ENCODE measurements around the gene ADGRF3.

DNA sequence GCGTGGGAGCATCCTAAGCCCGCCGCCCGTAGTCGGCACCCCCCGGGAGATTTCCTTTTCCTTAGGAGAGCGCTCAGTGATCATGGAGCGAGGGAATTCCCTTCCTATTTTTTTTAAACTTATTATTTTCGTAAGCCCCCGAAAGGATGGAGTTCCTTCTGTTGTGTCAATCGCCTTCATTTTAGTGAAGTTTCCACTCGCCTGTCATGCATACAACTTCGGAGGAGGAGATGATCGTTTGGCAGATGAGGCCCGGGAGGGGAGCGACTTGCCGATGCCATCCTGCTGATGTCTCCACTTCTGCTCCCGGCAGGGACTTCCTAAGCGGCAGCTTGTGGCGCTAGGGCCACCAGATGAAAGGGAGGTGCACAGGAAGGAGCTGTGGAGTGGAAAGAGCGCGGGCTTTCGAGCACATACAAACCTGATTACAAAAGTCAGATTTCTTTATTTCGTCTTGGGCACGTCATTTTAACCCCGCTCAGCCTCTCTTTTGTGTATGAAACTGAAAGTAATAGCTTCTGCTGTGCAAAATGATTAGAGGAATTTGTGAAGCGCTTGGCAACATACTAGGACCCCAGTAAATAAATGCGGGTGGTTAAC lies at the start of gene ADGRF3:
- TF ChIP-seq, protein P1, sequence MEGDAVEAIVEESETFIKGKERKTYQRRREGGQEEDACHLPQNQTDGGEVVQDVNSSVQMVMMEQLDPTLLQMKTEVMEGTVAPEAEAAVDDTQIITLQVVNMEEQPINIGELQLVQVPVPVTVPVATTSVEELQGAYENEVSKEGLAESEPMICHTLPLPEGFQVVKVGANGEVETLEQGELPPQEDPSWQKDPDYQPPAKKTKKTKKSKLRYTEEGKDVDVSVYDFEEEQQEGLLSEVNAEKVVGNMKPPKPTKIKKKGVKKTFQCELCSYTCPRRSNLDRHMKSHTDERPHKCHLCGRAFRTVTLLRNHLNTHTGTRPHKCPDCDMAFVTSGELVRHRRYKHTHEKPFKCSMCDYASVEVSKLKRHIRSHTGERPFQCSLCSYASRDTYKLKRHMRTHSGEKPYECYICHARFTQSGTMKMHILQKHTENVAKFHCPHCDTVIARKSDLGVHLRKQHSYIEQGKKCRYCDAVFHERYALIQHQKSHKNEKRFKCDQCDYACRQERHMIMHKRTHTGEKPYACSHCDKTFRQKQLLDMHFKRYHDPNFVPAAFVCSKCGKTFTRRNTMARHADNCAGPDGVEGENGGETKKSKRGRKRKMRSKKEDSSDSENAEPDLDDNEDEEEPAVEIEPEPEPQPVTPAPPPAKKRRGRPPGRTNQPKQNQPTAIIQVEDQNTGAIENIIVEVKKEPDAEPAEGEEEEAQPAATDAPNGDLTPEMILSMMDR (conservative IDR thresholded peaks at IDR 0.05; ENCODE audit: low read depth, low read length), result no peak
- no peak for TF ChIP-seq EZH2 (IDR thresholded peaks at IDR 0.05; ENCODE audit: borderline replicate concordance, low read depth, low read length, poor library complexity, severe bottlenecking)
